ENCODE data around the gene SEZ6. TPM values are rescaled to one million over a fixed set of nuclear protein-coding genes. Genes with fewer than 3 reads are reported as not detected.

Gene SEZ6
- total and polyA plus RNA-seq, 2 of the 4 experiments (the other 2 are of a cell fraction): not detected

DNA sequence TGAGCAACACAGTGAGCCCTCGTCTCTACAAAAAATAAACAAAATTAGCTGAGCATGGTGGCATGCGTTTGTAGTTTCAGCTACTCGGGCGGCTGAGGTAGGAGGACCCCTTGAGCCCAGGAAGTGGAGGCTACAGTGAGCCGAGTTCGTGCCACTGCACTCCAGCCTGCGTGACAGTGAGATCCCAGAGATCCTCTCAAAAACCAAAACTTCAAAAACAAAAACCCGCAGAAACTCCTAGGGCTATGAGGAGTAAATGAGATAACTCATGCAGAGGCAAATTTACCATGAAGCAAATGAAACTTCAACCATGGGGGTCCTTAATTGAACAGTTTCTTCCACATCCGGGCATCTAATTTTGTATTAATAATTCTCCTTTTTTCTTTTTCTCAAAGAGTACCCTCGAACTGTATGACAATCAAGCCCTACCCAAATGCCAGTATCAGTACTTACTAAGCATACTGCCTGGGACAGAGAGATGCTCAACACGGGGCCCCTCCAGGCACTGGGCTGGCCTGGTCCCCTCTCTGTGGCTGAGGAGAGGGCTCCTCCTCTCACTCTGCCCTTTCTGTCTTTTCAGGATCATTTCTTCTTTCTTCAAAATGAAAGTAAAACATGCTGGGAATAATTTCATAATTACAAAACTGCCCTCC, 36.3 kb upstream of the SEZ6 start:
- Histone ChIP-seq H2BK20ac (ENCODE audit: low read depth, low read length) (no peak overlapping the region), H3K9me1 (ENCODE audit: insufficient read depth, low read length) (no peaks in the 10 kb centered on the region), H3K4ac (ENCODE audit: low read depth, low read length) (no peak overlapping the region), H2BK5ac (ENCODE audit: low read depth, low read length, poor library complexity, severe bottlenecking) (no peak overlapping the region), H4K20me1 (ENCODE audit: insufficient read depth, low read length) (no peaks in the 10 kb centered on the region), H2AFZ (replicated peaks; ENCODE audit: low read length, poor library complexity) (no peak overlapping the region), H3K27me3 (ENCODE audit: control insufficient read depth, insufficient read depth, low read length) (peaks cover 49% of the 10 kb centered on the region), H3K9ac (ENCODE audit: low read depth, low read length) (no peak overlapping the region), H3K36me3 (ENCODE audit: control insufficient read depth, insufficient read depth, low read length) (no peaks in the 10 kb centered on the region), H2AK5ac (ENCODE audit: low read depth, low read length) (no peak overlapping the region), H3K79me1 (ENCODE audit: low read depth in 1 of 2, low read length in 2 of 2) (no peaks in the 10 kb centered on the region), H2BK15ac (ENCODE audit: low read depth, low read length) (no peak overlapping the region), H2AK9ac (replicated peaks; ENCODE audit: low read depth, low read length, poor library complexity) (no peak overlapping the region), H3K4me3 (ENCODE audit: insufficient read depth, low read depth, low read length) (no peak overlapping the region), H3K27ac (ENCODE audit: insufficient read depth, low read length) (no peak overlapping the region), H3K9me3 (ENCODE audit: control insufficient read depth, insufficient read depth, low read length) (no peaks in the 10 kb centered on the region; the same call in 1 of the 2 replicates), H4K5ac (ENCODE audit: low read depth, low read length) (no peak overlapping the region), H3K4me2 (ENCODE audit: low read depth, low read length) (no peak overlapping the region), H2BK120ac (ENCODE audit: low read depth, low read length) (no peak overlapping the region), H4K91ac (ENCODE audit: insufficient read depth, low read depth, low read length) (no peak overlapping the region), H3K18ac (ENCODE audit: low read depth, low read length) (no peak overlapping the region), H3K56ac (ENCODE audit: extremely low read depth, insufficient read depth, low read length) (no peak overlapping the region), H3K14ac (replicated peaks; ENCODE audit: low read depth, low read length) (no peak overlapping the region), H3K4me1 (ENCODE audit: control insufficient read depth, insufficient read depth, low read length) (no peaks in the 10 kb centered on the region), H4K8ac (ENCODE audit: low read depth in 2 of 2, low read length in 2 of 2) (no peak overlapping the region), H3K23ac (ENCODE audit: low read depth, low read length) (no peak overlapping the region)
- ChIA-PET CTCF (no interaction called here), POLR2A (ENCODE audit: unreplicated experiment) (no interaction called here)
- TF ChIP-seq RAD21 (IDR thresholded peaks at IDR 0.05; ENCODE audit: low read length) (no peak), POLR2A (IDR thresholded peaks at IDR 0.05; ENCODE audit: low read depth, low read length) (no peak), ELK1 (IDR thresholded peaks at IDR 0.05; ENCODE audit: borderline replicate concordance, low read depth, low read length) (no peak), BHLHE40 (IDR thresholded peaks at IDR 0.05; ENCODE audit: low read depth, low read length) (no peak), CHD1 (IDR thresholded peaks at IDR 0.05; ENCODE audit: low read depth, low read length) (no peak), NFE2L2 (IDR thresholded peaks at IDR 0.05; ENCODE audit: low read depth, low read length) (no peak), RFX5 (IDR thresholded peaks at IDR 0.05; ENCODE audit: low read depth, low read length) (no peak), MAFK (IDR thresholded peaks at IDR 0.05; ENCODE audit: low read depth, low read length) (no peak), FOS (IDR thresholded peaks at IDR 0.05; ENCODE audit: low read depth, low read length) (no peak), RCOR1 (IDR thresholded peaks at IDR 0.05; ENCODE audit: insufficient replicate concordance, low read length) (no peak), CEBPB (IDR thresholded peaks at IDR 0.05; ENCODE audit: low read depth, low read length) (no peak), SMC3 (IDR thresholded peaks at IDR 0.05; ENCODE audit: low read depth, low read length) (no peak), MXI1 (IDR thresholded peaks at IDR 0.05; ENCODE audit: borderline replicate concordance, low read depth, low read length) (no peak), USF2 (IDR thresholded peaks at IDR 0.05; ENCODE audit: low read depth, low read length) (no peak), MAZ (IDR thresholded peaks at IDR 0.05; ENCODE audit: borderline replicate concordance, low read depth, low read length) (no peak)
- TF ChIP-seq, protein P1, sequence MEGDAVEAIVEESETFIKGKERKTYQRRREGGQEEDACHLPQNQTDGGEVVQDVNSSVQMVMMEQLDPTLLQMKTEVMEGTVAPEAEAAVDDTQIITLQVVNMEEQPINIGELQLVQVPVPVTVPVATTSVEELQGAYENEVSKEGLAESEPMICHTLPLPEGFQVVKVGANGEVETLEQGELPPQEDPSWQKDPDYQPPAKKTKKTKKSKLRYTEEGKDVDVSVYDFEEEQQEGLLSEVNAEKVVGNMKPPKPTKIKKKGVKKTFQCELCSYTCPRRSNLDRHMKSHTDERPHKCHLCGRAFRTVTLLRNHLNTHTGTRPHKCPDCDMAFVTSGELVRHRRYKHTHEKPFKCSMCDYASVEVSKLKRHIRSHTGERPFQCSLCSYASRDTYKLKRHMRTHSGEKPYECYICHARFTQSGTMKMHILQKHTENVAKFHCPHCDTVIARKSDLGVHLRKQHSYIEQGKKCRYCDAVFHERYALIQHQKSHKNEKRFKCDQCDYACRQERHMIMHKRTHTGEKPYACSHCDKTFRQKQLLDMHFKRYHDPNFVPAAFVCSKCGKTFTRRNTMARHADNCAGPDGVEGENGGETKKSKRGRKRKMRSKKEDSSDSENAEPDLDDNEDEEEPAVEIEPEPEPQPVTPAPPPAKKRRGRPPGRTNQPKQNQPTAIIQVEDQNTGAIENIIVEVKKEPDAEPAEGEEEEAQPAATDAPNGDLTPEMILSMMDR (conservative IDR thresholded peaks at IDR 0.05; ENCODE audit: low read depth, low read length): no peak
- no peak for DNase-seq
- no peak for ATAC-seq (ENCODE audit: low read depth)
- intact Hi-C loops (cut with micrococcal nuclease) (loop anchor here (10.0 kb wide), 1 partner anchor 77 kb away; no protein-coding TSS in a partner anchor), dilution Hi-C loops (cut with HindIII; ENCODE audit: low sequenced_read_pairs, unreplicated experiment) (no loop called here), in situ Hi-C loops (cut with MboI; ENCODE audit: low sequenced_read_pairs) (loop anchor here (10.0 kb wide), 1 partner anchor 63 kb away; no protein-coding TSS in a partner anchor)
- WGBS, 2 experiments (ENCODE audit: extremely low coverage in 2 of 2, insufficient read length in 1 of 2): 60% methylated on average over 1 of the region's 11 CpGs; no CpG with 5 or more reads in 1 of the 2 experiments
- no TSS peak for BruUV-seq (replicated peaks)
